ENCODE results near the gene SH2D3A.

- TF ChIP-seq CTCF (IDR thresholded peaks at IDR 0.05) (no peak), POLR2A (IDR thresholded peaks at IDR 0.05) (no peak)
Observed at GRCh38 chr19:6718741-6719539, 48.3 kb downstream of the SH2D3A start.
